CD4-positive, alpha-beta T cell treated with Interleukin-1 beta for 1 hour (primary cell): ENCODE results near the gene PLEKHG1.

Source experiments
- DNase-seq, 2 donors: peaks; one replicate each; pipeline ENCODE4 v3.0.0-alpha.2; 2020 to 2022

PLEKHG1 gene

GRCh38 chr6:150599199-150600009 is at the start of gene PLEKHG1:
Gene PLEKHG1 (plus strand): TSS chr6:150599885. CDS start chr6:150733682, 133,797 bp downstream.
- peak; percentile 58 to 78 for DNase-seq

GRCh38 chr6:150550244-150550643 is 49.4 kb upstream of the PLEKHG1 start:
- DNase-seq, result no peak

- DNase-seq, result no peak
Measured at GRCh38 chr6:150557043-150557599, 42.6 kb upstream of the PLEKHG1 start.

- DNase-seq, result no peak
Measured at GRCh38 chr6:150560004-150560883, 39.4 kb upstream of the PLEKHG1 start.

GRCh38 chr6:150560884-150561219 is 38.8 kb upstream of the PLEKHG1 start:
- no peak for DNase-seq

- no peak for DNase-seq
Measured at GRCh38 chr6:150565945-150566344, 33.7 kb upstream of the PLEKHG1 start.

GRCh38 chr6:150566486-150566885 is 33.2 kb upstream of the PLEKHG1 start:
- DNase-seq, result no peak

- DNase-seq, result no peak
Measured at GRCh38 chr6:150567380-150567779, 32.3 kb upstream of the PLEKHG1 start.

- no peak for DNase-seq
Measured at GRCh38 chr6:150567823-150568383, 31.8 kb upstream of the PLEKHG1 start.

GRCh38 chr6:150568560-150568959 is 31.1 kb upstream of the PLEKHG1 start:
- DNase-seq, result no peak

- no peak for DNase-seq
Measured at GRCh38 chr6:150569161-150569560, 30.5 kb upstream of the PLEKHG1 start.

- DNase-seq, result no peak
Measured at GRCh38 chr6:150573041-150573681, 26.5 kb upstream of the PLEKHG1 start.

- no peak for DNase-seq
Measured at GRCh38 chr6:150575836-150576235, 23.8 kb upstream of the PLEKHG1 start.

- no peak for DNase-seq
Measured at GRCh38 chr6:150576651-150577226, 22.9 kb upstream of the PLEKHG1 start.

- DNase-seq, result no peak
Measured at GRCh38 chr6:150579611-150580010, 20.1 kb upstream of the PLEKHG1 start.

- no peak for DNase-seq
Measured at GRCh38 chr6:150580489-150580888, 19.2 kb upstream of the PLEKHG1 start.

GRCh38 chr6:150584065-150584464 is 15.6 kb upstream of the PLEKHG1 start:
- DNase-seq, result no peak

GRCh38 chr6:150584596-150584995 is 15.1 kb upstream of the PLEKHG1 start:
- no peak for DNase-seq

GRCh38 chr6:150586850-150587359 is 12.8 kb upstream of the PLEKHG1 start:
- DNase-seq, result no peak

- no peak for DNase-seq
Measured at GRCh38 chr6:150587637-150588036, 12.0 kb upstream of the PLEKHG1 start.

- no peak for DNase-seq
Measured at GRCh38 chr6:150588888-150589499, 10.7 kb upstream of the PLEKHG1 start.

GRCh38 chr6:150589852-150590251 is 9.8 kb upstream of the PLEKHG1 start:
- DNase-seq, result no peak
